HL-60 (cell line): ENCODE data around the gene EXOC1.

Source experiments
- DNase-seq, 2 experiments: peaks; one replicate each; pipeline ENCODE4 v3.0.0-alpha.2; 2010 to 2020; ENCODE audit warnings: low read depth in 1 of 2, low spot score in 1 of 2
- H3K27ac ChIP-seq: fragments of 250-450 bp; sonication (Bioruptor Pico); replicated peaks from 2 replicates; pipeline ENCODE4 v1.5.1; 2020; ENCODE audit warnings: mild to moderate bottlenecking, moderate library complexity
- H3K27me3 ChIP-seq: fragments of 250-450 bp; sonication (Bioruptor Pico); 2 replicates; pipeline ENCODE4 v1.5.1; 2021; ENCODE audit warnings: mild to moderate bottlenecking, moderate library complexity; ENCODE audit not compliant: insufficient read depth, poor library complexity, severe bottlenecking
- H3K4me3 ChIP-seq: replicated peaks from 2 replicates; pipeline ENCODE4 v1.5.1; 2011; ENCODE audit warnings: mild to moderate bottlenecking, control low read depth, low read length; ENCODE audit not compliant: insufficient read depth
- CTCF ChIP-seq: IDR thresholded peaks from one replicate; pipeline ENCODE4 v1.5.1; 2011; ENCODE audit warnings: low read length, control low read depth, inconsistent platforms; ENCODE audit not compliant: insufficient read depth
- GABPA ChIP-seq: IDR thresholded peaks from 2 replicates; pipeline ENCODE4 v1.6.1; 2012; ENCODE audit warnings: low read depth
- POLR2AphosphoS5 ChIP-seq: IDR thresholded peaks from 2 replicates; pipeline ENCODE4 v1.6.1; 2012; ENCODE audit warnings: low read depth
- SPI1 ChIP-seq: IDR thresholded peaks from 2 replicates; pipeline ENCODE4 v1.6.1; 2012; ENCODE audit warnings: low read depth, mild to moderate bottlenecking, borderline replicate concordance
- TF ChIP-seq, protein P1 (sequence below): IDR thresholded peaks from 2 replicates; pipeline ENCODE4 v1.6.1; 2012; ENCODE audit warnings: low read depth; ENCODE audit not compliant: insufficient replicate concordance

EXOC1 gene

DNA sequence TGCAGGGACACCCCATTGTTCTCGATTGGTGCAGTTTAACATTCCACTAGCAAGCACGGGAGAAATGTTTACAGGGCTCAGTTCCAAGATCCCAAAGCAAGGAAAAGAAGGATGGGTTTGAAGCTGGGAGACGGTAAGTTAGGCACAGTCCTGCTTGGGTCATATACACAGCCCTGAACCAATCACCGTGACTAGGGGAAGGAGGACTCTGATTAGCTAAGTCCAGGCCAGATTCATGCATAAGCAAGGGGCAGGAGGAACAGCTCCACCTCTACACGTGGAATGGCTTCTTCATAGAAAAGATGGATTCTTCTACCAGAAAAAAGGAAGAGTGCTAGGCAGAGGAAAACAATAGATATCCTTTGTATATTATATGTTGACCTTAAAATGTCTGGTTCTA is 44.8 kb upstream of the EXOC1 start:
- H3K27ac ChIP-seq, result no peak overlapping the region
- no peak for DNase-seq
- TF ChIP-seq, protein P1, sequence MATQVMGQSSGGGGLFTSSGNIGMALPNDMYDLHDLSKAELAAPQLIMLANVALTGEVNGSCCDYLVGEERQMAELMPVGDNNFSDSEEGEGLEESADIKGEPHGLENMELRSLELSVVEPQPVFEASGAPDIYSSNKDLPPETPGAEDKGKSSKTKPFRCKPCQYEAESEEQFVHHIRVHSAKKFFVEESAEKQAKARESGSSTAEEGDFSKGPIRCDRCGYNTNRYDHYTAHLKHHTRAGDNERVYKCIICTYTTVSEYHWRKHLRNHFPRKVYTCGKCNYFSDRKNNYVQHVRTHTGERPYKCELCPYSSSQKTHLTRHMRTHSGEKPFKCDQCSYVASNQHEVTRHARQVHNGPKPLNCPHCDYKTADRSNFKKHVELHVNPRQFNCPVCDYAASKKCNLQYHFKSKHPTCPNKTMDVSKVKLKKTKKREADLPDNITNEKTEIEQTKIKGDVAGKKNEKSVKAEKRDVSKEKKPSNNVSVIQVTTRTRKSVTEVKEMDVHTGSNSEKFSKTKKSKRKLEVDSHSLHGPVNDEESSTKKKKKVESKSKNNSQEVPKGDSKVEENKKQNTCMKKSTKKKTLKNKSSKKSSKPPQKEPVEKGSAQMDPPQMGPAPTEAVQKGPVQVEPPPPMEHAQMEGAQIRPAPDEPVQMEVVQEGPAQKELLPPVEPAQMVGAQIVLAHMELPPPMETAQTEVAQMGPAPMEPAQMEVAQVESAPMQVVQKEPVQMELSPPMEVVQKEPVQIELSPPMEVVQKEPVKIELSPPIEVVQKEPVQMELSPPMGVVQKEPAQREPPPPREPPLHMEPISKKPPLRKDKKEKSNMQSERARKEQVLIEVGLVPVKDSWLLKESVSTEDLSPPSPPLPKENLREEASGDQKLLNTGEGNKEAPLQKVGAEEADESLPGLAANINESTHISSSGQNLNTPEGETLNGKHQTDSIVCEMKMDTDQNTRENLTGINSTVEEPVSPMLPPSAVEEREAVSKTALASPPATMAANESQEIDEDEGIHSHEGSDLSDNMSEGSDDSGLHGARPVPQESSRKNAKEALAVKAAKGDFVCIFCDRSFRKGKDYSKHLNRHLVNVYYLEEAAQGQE, result no peak
- TF ChIP-seq SPI1 (no peak), GABPA (no peak), POLR2AphosphoS5 (no peak), CTCF (no peak)
- no peaks in the 10 kb centered on the region for H3K27me3 ChIP-seq
- no peak overlapping the region for H3K4me3 ChIP-seq

- no peak overlapping the region for H3K27ac ChIP-seq
- H3K4me3 ChIP-seq, result no peak overlapping the region
- H3K27me3 ChIP-seq, result no peaks in the 10 kb centered on the region
- no peak for DNase-seq
- no peak for TF ChIP-seq SPI1
Observed at GRCh38 chr4:55817691-55818090, 35.8 kb upstream of the EXOC1 start.

GRCh38 chr4:55819634-55820033 is 33.8 kb upstream of the EXOC1 start, which contains the start of gene EXOC1L:
Gene EXOC1L (plus strand): TSS chr4:55819790. CDS start chr4:55820027, 237 bp downstream.
- DNase-seq, result no peak
- Histone ChIP-seq H3K4me3 (no peak within 1 kb of the TSS), H3K27ac (no peak within 1 kb of the TSS), H3K27me3 (no peaks in the 10 kb centered on the region)
- no peak for TF ChIP-seq CTCF
- TF ChIP-seq POLR2AphosphoS5, result no peak
- TF ChIP-seq GABPA, result no peak
- no peak for TF ChIP-seq SPI1
- TF ChIP-seq, protein P1, result no peak

GRCh38 chr4:55820279-55820678 is 33.2 kb upstream of the EXOC1 start:
- DNase-seq, result no peak
- TF ChIP-seq SPI1 (no peak), CTCF (no peak), GABPA (no peak), POLR2AphosphoS5 (no peak)
- TF ChIP-seq, protein P1, result no peak
- Histone ChIP-seq H3K27ac (no peak overlapping the region), H3K4me3 (no peak overlapping the region), H3K27me3 (no peaks in the 10 kb centered on the region)
